Cardiac fibroblast (primary cell): ENCODE measurements around the gene UST.

Experiments used
- DNase-seq, 2 donors: peaks; one replicate each; pipeline versions ENCODE4 v3.0.0 to v3.0.0-alpha.2; 2010; ENCODE audit warnings: low read depth in 2 of 2
- H3K4me3 ChIP-seq, 2 donors: replicated peaks in 1 of 2; 1 replicate in 1 of 2; 2 replicates in 1 of 2; pipeline ENCODE4 v1.5.1; 2011; ENCODE audit warnings: low read depth in 2 of 2, low read length in 2 of 2, mild to moderate bottlenecking in 2 of 2, moderate library complexity in 1 of 2
- CTCF ChIP-seq: IDR thresholded peaks from one replicate; pipeline ENCODE4 v1.5.1; 2011; ENCODE audit warnings: low read depth, mild to moderate bottlenecking, low read length, inconsistent platforms

UST gene

GRCh38 chr6:149060985-149061760, 314.3 kb downstream of the UST start:
- no peak for TF ChIP-seq CTCF
- H3K4me3 ChIP-seq, result no peak overlapping the region
- peak; percentile 46 to 71 for DNase-seq

- TF ChIP-seq CTCF, result no peak
- no peak overlapping the region for H3K4me3 ChIP-seq
- DNase-seq, result no peak
Measured at GRCh38 chr6:149061930-149062329, 315.1 kb downstream of the UST start.

GRCh38 chr6:149062653-149063348, 316.0 kb downstream of the UST start:
- no peak for TF ChIP-seq CTCF
- no peak overlapping the region for H3K4me3 ChIP-seq
- DNase-seq, result no peak

- DNase-seq, result no peak
- H3K4me3 ChIP-seq, result no peak overlapping the region
- TF ChIP-seq CTCF, result no peak
Measured at GRCh38 chr6:149063468-149063867, 316.6 kb downstream of the UST start.

GRCh38 chr6:149064001-149064659, 317.3 kb downstream of the UST start:
- TF ChIP-seq CTCF, result no peak
- no peak for DNase-seq
- no peak overlapping the region for H3K4me3 ChIP-seq

GRCh38 chr6:149064660-149065015, 317.8 kb downstream of the UST start:
- H3K4me3 ChIP-seq, result no peak overlapping the region
- no peak for TF ChIP-seq CTCF
- DNase-seq, result no peak
